Measurements from ENCODE around the gene MKNK2.

Gene MKNK2

DNA sequence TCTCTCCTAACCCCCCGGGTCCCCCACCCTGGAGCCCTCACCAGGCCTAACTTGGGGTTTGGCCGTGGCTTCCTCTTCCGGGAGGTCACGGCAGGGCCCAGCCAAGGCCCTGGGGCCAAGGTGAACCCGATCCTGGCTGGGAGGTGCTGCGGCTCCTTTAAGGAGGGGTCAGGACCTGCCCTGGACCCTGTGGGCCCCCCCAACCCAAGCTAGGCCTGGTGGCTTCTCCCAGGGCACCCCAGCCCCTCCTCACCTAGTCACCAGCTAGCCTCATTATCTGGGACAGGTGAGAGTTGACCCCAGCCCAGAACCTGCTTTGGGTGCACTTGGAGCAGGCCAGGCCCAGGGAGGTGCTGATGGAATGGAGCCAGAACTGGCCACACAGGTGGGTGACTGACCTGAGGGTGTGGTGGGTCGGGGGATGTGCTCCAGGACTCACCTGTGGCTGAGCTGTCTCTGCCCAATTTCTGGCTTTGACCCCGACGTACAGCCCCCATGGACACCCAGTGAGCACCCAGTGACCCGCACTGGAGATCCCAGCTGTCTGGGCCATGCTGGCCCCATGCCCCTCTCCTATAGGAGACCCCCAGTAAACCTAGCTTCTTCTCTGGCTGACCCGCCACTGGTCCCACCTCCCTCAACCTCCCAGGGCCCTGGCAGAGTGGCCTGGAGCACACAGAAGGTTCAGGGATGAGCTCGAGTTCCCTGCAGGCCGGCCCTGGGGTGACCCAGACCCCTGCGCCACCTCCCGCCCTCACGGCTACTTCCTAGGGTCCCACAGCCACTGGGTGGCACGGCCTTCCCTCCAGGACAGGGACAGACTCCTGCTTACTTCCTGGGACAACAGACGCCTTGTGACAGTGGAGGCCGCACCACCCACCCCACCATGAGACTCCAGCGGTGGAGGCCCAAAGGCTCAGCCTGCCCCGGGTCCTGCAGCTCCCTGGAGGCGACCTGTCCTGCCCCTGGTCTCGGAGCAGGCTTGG lies 6.7 kb upstream of the MKNK2 start:
- no peak for DNase-seq (ENCODE audit: low read depth in 2 of 2)

DNA sequence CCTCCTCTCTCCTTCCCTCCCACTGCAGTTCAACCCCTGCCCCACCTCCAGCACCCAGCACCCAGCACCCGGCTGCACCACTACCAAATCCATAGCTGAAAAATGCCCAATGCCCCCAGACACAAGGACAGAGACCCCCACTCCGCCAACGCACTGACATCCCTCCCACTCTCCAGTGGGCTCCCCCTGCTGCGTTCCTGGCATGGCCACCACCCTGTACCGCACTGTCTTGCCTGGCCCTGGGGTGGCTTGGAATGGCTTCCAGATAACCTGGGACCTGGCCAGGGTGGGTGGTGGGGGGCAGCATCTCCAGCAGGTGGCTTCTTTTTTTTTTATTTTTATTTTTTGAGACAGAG lies 5.8 kb upstream of the MKNK2 start:
- no peak for DNase-seq (ENCODE audit: low read depth in 2 of 2)

DNA sequence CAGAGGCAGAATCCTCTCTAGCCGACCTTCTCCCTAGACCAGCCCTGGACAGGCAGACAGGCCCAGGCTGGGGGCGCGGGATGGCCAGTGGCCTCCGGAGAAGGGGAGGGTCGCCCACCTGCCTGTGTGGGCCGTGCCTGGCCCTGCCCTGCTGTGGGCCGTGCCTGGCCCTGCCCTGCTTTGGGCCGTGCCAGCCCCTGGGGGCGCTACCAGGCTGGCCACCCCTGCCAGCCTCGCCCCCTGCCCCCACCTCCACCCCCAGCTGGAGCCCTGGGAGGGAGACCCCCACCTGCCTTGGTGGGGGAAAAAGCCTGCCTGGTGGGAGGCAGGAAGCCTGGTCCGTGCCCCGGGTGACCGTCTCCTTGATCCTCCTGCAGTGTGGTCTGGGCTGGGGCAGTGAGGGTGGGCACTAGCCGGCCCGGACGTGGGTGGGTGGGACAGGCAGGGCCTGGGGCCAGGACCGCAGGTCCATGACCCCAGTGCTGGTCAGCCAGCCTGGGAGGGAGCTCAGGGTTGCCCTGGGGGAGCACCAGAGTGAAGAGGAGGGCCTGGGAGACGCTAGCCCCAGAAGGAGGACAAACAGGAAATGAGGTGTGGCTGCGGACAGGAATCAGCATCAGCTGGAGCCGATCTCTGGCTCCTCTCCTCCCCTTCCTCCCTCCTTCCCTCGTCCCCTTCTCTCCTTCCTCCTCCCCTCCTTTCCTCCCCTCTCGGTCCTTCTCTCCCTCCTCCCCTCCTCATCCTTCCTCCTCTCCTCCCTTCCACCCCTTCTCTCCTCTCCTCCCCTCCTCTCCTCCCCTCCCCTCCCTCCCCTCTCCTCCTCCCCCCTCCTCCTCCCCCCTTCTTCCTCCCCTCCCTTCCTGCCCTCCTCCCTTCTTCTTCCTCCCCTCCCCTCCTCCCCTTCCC lies 5.1 kb upstream of the MKNK2 start:
- no peak for DNase-seq (ENCODE audit: low read depth in 2 of 2)

DNA sequence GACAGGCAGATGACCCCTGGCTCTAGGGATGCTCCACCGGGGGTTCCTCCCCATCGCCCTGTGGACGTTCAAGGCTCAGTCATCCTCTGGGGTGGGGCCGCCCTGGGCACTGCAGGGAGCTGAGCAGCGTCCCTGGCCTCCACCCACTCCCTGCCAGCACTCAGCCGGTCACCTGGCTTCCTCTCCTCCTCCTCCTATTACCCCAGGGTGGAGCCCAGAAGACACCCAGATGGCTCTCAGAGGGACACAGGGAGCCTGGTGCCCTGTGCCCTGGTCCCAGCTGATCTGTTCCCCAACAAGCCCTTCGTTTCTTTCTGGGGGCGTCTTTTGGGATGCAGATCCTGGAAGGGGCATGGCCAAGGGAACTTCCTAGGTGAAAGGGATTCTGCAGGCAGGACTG lies 3.7 kb upstream of the MKNK2 start:
- no peak for DNase-seq (ENCODE audit: low read depth in 2 of 2)

DNA sequence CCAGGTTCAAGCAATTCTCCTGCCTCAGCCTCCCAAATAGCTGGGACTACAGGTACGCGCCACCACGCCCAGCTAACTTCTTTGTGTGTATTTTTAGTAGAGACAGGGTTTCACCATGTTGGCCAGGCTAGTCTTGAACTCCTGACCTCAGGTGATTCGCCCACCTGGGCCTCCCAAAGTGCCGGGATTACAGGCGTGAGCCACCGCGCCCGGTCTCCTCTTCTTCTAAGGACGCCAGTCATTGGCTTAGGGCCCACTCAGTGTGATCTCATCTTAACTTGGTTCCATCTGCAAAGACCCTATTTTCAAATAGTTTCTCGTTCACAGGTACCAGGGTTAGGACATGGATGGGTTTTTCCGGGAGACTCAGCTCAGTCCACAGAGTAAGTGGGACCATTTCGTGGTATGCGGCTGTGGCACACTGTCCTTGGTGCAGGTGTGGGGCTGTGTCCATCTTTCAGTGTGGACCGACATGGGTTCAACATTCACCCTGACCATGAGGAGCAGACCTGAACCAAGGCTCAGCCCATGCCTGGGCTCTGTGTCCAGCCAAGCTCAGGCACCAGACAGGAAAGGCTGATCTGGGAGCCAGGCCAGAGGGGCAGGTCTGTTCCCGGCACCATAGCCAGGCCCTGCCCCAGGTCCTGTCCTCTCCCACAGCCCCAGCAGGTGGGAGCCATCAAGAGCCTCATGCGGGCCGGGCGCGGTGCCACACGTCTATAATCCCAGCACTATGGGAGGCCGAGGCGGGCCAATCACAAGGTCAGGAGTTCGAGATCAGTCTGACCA lies 2.8 kb upstream of the MKNK2 start:
- no peak for DNase-seq (ENCODE audit: low read depth in 2 of 2)

DNA sequence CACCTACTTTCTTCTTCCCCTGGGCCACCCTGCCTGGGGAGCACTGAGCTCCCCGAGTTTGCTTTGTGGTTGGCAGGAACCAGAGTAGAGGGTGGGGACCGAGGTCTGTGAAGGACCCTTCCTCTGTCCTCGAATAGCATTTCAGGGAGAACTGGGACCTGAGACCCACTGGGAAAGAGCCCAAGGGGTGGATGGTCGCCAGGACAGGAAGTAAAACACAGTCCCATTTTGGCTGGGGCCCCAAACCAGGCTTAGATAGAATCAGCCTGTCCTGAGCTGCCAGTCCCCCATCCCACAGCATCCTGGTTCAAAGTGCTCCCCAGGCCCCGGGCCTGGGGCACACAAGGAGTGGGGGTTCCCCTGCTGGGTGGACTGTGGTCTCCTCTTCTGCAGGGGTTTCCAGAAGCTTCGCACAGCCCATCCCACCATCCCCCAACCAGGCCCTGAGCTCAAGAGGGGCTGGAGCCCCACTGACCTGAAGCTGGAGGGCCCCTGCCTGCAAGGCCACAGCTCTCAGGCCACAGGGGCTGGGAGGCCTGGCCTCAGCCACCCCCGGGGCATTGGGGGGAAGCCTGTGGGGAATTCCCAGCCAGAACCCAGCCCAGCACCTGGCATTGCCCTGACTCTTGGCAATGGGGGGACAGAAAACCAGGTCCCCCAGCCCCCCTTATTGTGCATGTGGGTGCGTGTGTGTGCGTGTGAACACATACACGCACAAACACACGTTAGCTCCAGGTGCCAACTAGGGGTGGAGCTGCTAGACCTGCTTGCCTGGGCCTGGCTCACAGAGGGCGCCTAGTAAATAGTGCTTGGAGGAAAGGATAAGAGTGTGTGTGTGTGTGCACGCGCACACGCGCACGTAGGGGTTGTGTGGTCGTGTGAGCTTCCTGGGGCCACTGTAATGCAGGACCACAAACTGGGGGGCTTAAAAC lies 995 bp upstream of the MKNK2 start:
- DNase-seq (ENCODE audit: low read depth in 2 of 2), result no peak

DNA sequence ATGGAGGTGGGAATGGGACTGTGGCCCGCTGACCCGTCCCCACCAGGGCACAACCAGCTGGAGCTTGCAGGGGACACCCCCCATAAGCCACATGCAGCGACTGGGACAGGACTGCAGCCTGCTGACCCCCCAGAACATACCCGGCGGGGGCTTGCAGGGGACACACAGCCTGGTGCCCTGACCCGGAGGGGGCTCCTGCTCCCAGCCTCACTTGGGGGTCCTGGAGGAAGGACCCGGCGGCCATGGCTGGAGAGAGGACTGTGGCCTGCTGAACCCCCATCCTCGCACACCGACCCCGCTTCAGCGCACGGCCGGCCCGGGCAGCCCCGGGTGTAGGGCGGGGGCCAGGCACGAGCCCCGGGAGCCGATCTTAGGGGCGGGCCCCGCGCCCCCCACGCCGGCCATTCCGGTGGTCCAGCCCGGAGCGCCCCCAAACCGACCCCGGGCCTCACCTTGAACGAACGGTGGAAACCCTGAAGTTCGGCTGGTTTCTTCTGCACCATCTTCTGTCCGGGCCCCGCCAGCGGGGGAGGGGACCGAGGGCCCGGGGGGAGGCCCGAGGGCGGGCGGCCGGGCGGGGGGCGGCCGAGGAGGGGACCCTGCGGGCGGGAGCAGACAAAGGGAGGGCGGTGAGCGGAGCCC lies 574 bp downstream of the MKNK2 start:
- DNase-seq (ENCODE audit: low read depth in 2 of 2), result no peak

DNA sequence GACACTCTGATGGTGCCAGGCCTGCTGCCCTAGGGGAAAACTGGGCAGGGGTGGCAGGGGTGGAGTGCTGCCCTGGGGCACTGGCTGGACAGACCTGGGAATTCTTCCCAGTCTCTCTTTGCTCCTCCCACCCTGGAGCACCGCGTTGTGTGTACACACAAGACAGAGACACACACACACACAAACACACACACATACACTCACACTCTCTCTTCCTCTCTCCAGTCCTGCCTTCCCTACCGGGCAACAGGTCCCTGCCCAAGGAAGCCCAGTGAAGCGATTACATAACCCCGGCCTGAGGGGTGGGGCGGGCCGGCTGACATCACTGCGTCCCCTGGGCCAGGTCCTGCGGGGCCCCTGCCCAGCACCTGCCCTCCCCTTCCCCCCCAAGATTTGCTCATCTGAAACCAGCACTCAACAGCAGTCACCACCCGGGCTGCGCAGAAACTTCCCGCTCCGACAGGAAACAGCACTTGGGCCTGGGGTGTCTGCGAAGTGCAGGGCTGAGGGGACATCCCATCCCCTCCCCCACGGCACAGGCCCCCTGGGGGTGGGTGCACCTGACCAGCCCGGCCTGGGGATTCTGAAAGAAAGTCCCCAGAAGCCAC lies 1.2 kb downstream of the MKNK2 start:
- no peak for DNase-seq (ENCODE audit: low read depth in 2 of 2)

DNA sequence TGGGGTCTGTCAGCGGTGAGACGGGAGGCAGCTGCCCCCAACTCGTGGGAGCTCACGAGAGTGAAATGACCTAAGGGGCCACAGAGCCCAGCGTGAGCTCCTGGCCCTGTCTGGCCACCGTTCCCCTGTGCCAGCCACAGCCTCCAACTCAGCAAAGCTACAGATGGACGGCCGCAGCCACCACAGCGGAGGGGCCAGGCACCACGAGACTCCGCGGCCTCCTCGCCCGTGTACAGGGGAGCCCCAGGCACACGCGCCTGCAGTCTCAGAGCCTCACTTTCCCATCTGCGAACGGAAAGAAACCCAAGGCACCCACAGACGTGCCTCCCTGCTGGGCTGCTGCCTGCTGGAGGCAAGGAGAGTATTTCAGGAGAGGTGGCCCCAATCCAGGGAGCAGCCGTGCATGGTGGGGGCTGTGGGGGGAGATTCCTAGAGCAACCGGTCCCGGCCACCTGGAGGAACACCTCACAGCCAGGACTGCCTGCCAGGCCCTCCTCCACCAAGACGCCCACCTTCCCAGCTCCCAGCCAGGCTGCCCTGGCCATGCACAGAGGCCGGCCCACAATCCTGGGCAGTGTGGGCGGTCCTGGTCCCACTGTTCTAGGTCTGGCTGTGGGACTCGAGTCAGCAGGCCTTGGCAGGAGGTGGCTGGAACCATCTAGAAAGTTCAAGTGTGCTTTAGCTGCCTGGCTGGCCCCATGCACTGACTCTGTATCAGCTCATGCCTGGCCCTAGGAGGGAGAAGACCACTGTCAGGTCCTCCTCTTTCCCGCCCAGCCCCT lies 1.9 kb downstream of the MKNK2 start:
- no peak for DNase-seq (ENCODE audit: low read depth in 2 of 2)

DNA sequence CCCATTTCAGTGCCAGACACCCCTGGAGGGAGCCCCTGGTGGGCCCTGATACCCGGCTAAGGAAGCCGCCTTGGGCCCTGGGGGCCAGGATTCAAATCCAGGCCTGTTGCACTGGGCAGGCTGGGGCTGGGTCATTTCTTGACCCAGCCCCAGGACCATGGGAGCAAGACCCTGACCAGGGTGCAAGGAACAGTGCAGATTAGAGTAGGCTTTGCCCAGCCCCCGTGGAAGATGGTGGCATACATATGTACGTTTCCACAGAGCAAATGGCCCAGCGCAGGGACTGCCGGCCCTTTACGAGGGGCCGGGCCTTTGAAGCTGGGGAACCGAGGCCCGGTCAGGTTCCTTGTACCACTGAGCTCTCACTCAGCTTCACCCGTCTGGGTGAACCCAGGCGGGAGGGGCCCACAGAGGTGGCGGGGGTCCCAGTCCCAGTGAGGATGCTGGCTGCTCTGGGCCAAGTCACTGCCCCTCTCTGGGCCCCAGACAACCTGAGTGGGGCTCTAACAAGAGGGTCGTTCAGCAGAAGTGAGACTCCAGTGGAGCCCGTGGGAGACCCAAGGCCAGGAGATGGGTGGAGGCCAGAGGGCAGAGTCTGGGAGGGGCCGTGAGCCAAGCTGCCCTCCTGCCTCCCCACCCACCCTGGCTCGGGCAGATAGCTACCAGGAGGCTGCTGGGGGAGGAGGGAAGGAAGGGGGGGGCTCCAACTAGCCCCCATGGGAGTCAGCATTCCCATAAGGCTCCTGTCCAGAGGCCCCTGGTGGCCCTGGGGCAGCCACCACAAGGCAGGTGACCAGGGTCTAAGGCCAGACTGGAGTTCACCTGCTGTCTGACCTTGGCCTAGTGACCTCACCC lies 2.7 kb downstream of the MKNK2 start:
- no peak for DNase-seq (ENCODE audit: low read depth in 2 of 2)

DNA sequence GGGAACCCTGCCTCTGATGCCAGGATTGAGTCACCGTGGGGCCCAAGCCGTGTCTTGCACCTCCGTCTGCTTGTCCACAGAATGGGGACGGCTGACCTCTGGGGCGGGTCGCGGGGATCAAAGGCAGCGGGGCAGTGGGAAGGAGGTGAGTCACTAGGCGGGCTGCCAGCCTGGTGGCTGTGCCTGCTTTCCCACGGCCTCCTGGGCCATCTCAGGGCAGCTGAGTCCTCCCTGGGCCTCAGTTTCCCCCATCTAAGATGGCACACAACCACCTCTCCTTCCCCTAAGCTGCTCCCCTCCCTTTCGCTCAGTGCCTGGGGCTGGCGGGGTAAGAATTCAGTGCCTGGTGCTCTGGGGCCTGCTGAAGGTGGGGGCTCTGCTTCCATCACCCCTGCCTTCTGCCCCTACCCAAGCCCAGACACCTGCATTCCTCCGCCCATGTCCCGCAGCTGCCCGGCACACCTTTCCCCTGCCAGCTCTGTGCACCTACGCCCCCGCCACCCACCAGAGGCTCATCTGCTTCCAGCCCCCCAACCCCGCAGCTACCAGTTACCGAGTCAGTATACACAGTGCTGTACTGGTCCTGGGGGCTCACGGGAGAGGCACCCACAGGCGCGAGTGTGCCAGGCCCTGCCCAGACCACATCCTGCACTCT lies 3.5 kb downstream of the MKNK2 start:
- no peak for DNase-seq (ENCODE audit: low read depth in 2 of 2)

DNA sequence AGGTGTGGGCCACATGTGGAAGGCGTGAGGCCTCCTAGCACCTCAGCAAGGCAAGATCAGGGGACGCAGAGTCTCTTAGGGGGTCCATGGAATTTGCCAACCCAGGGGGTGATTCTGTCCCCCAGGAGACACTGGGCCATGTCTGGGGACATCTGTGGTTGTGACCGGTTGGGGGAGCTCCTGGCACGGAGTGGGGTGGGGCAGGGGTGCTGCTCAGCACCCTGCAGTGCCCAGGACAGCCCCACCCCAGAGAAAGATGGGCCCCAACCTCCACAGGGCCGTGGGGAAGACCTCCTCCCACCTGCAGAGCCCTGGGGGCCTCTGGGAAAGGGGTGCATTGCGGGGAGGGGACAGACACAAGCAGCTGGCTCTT lies 4.0 kb downstream of the MKNK2 start:
- DNase-seq (ENCODE audit: low read depth in 2 of 2), result no peak

DNA sequence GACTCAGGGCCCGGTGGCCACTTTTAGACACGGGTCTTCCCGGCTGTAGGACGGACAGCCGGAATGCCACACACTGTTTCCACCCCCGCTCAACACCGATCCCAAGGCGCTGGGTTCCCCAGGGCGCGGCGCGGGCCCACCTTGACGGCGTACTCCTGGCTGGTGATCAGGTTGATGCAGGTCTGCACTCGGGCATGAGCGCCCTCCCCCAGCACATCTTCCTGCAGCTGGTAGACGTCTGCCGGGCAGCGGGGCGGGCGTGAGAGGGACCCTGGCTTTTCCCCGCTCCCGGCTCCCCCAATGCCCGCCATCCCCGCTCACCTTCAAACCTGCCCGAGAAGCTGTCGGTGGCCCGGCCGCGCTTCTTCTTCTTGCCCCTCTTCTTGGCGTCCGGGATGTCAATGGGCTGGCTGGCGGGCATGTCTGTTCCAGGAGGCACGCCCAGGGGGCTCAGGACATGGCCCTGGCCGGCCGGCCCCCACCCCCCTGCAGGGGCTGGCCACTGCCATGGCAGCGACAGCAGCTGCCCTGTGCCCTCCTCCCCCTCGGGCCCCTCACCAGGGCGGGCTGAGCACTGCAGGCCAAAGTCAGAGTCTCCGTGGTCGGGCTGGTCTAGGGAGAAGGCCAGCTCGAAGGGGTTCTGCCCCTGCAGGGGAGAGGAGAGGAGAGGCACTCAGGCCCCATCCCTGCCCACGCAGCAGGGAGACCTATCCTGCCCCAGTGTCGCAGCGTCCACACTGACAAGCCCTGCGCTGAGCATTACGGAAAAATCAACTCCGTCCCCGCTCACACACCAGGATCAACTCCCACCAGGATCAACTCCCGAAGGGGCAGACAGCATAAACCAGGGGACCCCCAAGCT lies 4.8 kb downstream of the MKNK2 start:
- DNase-seq (ENCODE audit: low read depth in 2 of 2), result no peak

DNA sequence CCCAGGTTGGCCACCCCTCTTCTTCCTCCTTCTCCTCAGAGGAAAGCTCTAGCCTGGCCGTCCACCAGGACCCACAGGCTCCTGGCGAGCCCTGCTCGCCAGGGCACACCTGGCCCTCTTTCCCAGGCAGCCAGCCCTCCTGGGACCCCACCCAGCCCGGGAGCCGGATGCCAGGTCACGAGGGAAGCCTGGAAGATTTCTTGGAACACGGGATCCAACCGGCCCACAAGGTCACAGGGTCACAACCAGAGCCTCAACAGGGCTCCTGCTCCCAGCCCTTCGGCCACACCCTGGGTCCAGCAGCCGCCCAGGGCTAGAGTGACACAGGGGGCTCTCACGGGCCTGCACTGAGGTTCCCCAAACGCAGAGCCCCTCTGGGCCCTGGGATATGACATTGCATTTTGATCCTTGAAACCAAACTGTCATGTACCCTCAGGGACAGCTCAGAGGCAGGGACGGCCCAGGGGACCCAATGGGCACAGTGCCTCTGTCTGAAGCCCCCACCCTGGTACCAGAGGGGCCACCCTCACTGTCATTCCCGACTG lies 5.5 kb downstream of the MKNK2 start:
- DNase-seq (ENCODE audit: low read depth in 2 of 2), result no peak

DNA sequence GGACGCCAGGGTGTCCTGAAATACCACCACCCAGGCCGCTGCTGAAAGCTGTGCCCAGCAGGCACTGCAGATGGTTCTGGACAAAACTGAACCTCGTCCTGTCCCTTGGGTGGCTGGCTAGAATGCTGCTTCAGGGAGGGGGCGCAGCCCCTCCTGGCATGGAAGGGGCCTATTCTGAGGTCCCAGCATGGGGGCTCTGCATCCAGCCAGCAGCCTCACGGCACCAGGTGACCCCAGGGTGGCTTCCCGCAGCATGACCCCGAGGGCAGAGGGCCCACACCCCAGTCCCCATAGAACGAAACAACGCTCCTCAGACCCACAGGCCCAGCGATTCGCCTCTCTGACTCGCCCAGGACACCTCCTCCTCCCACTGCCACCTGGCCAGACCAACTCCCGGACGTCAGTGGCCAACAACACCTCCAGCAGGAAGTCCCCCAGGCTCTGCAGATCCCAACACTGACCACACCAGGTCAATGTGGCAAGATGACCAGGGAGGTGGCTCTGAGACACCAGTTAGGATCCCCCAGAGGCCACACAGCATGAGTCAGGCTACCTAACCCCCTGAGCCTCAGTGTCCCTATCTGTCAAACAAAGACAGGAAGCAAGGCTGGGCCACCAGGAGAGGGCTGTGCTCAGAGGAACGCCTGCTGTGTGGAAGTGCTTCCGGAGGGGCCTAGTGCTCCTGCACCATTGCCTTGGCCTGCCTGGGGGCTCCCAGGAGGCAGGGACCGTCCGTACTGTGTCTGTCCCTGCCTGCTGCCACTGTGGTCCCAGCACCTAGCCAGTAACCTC lies 6.1 kb downstream of the MKNK2 start:
- DNase-seq (ENCODE audit: low read depth in 2 of 2), result no peak
